Astrocyte of the spinal cord (primary cell): ENCODE measurements around the gene HCN2.

Source experiments
- DNase-seq: peaks from one replicate; pipeline ENCODE4 v3.0.0; 2011; ENCODE audit warnings: low read depth, low spot score
- H3K4me3 ChIP-seq: 2 replicates; pipeline ENCODE4 v1.5.1; 2011; ENCODE audit warnings: low read depth, mild to moderate bottlenecking, low read length, moderate library complexity
- CTCF ChIP-seq: IDR thresholded peaks from 2 replicates; pipeline ENCODE4 v1.5.1; 2012; ENCODE audit warnings: low read depth, mild to moderate bottlenecking, low read length, inconsistent platforms
- in situ Hi-C: cut with HindIII; loops from 2 replicates; pipeline ENCODE4 v1.10.0; 2017; ENCODE audit warnings: low sequenced_read_pairs

Gene HCN2

DNA sequence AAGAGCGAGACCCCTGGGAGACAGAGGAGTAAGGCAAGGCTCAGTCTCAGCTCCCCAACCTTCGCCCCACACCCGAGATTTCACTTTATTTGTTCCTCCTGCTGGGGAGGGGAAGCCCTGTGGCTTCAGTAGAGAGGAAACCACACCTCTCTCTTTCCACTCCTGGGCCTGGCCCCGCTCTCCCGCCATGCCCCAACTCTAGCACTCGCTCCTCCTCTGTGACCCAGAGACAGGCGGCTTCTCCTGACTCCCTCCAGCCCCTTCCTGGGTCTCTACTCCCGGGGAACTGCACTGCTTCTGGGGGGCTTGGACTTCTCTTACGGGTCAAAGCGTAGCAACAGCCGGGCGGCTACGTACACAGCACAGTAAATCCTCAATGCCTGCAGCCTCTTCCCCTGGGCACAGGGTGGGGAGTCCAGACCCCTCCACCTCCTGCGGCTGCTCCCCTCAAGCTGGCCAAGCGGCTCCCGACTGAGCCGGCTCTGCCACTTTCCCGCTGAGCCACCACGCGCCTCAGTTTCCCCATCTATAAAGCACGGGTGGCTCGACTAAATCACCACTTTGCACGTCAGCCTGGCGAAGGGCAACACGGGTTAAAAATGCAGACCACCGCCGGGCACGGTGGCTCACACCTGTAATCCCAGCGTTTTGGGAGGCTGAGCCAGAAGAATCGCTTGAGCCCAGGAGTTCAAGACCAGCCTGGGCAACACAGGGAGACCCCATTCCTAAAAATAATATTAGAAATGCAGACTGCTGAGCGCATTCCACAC is 71.9 kb downstream of the HCN2 start:
- no peak for TF ChIP-seq CTCF
- DNase-seq, result no peak
- in situ Hi-C loops, result no loop called here
- H3K4me3 ChIP-seq, result peak overlapping the region; percentile 76

DNA sequence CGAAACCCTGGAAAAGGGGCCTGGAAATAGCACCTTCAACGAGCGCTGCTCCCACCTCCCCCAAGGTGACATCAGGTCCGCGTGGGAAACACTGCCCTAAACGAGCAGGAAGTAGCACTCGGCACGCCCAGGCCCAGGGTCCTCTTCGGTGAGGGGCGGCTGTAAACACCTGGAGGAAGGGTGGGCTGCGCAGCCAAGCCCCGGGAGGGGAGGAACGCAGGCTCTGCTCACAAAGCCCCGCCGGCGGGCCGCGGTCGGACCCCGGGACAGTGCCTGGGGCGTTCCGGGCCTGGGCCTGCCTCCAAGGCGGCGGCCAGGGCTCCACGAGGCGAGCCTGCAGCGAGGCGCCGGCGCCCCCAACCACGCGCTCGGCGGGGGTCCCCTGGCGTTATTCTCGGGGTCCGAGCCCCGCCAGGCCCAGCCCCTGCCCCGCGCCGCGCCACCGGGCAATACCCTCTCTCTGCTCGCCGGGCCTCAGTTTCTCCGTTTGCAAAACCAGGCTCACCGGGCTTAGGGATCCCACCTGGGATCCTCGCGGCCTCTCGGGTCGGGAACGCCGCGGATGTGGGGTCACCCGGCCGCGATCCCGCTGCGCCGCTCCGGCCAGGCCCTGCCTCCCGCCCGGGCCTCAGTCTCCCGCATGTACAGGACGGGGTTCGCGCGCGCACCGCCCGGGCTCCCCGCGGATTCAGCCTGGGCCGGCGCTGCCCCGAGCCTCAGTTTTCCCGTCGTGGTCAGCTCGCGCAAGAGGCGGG is 72.7 kb downstream of the HCN2 start:
- DNase-seq, result peak; percentile 31
- in situ Hi-C loops, result no loop called here
- no peak for TF ChIP-seq CTCF
- peak overlapping the region; percentile 76 for H3K4me3 ChIP-seq

GRCh38 chr19:662962-663681 is 73.4 kb downstream of the HCN2 start, which contains the start of gene RNF126:
Gene RNF126 (minus strand): TSS chr19:663214. CDS start chr19:663121, 93 bp downstream.
- in situ Hi-C loops, result no loop called here
- peak; percentile 90 for DNase-seq
- H3K4me3 ChIP-seq, result peak within 1 kb of the TSS; percentile 76
- no peak for TF ChIP-seq CTCF

DNA sequence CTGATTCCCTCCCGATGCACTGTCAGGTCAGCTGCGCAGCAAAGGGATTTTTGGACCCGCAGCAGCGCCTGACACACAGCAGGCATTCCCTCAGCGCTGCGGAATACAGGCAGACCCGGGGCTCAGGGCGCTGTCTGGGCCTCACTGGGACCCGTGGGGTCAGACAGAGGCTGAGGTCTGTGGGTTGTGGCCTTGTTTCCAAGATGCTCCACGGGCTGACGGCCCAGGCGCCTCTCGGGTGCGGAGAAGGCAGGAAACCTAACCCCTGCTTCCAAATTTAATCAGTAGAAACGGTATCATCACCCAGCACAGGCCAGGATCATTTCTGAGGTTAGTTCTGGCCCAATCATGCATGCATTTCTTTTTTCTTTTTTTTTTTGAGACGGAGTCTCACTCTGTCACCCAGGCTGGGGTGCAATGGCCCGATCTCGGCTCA is 74.0 kb downstream of the HCN2 start:
- no peak for TF ChIP-seq CTCF
- no peak for DNase-seq
- H3K4me3 ChIP-seq, result peak overlapping the region; percentile 39
- in situ Hi-C loops, result no loop called here

DNA sequence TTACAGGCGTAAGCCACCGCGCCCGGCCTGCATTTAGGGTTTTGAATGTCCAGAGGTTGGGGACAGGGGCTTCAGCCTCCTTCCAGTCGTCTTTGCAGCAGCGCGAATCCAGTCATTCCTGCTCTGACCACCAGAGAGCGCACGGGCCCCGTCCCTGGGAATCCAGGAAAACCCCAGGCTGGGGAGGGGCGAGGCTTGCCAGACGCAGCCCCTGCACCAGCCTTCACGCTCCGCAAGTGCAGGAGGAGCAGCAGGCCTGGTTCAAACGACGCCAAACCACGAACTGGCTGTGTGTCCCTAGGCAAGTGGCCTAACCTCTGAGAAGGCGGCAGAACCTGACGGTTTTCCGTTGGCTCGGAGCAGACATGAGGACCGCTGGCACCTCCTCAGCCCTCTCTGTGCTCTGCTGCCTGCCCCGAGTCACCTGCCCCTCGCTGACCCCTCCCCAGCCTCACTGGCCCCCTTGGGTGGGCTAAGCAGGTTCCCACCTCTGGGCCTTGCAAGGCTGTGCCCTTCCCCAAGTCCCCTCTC is 75.3 kb downstream of the HCN2 start:
- peak; percentile 76 for DNase-seq
- H3K4me3 ChIP-seq, result no peak overlapping the region
- peak; percentile 94 for TF ChIP-seq CTCF
- in situ Hi-C loops, result no loop called here
